HFF-Myc (cell line): Measurements from ENCODE around the gene CLEC3B.

Experiments
- DNase-seq: peaks from one replicate; pipeline ENCODE4 v3.0.0-alpha.2; 2011; ENCODE audit warnings: low read depth; ENCODE audit errors: extremely low read depth
- H3K4me3 ChIP-seq: replicated peaks from 2 replicates; pipeline ENCODE4 v1.5.1; 2011; ENCODE audit warnings: low read depth, mild to moderate bottlenecking, control low read depth, low read length
- TF ChIP-seq, protein P1 (sequence below): IDR thresholded peaks from 2 replicates; pipeline ENCODE4 v1.5.1; 2012; ENCODE audit warnings: mild to moderate bottlenecking, low read depth, low read length, control low read depth; ENCODE audit errors: missing control alignments

The CLEC3B gene

DNA sequence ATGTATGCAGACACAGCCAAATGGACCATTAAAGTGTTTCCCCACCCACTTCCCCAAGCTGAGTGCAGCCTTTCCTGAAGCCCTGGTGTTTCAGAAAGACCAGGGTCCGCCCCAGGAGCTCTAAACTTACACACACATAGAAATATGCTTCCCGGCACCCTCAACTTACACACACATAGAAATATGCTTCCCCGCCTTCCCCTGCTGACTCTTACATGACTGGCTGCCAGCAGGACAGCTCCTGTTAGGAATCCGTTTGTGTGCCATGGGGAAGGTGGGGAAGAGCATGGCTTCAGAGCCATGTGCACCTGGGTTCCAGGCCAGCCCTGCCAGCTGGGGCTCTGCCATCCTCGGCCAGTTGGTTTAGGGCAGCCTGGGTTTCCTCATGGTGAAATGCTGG is 3.6 kb downstream of the CLEC3B start:
- H3K4me3 ChIP-seq, result no peak overlapping the region
- TF ChIP-seq, protein P1, sequence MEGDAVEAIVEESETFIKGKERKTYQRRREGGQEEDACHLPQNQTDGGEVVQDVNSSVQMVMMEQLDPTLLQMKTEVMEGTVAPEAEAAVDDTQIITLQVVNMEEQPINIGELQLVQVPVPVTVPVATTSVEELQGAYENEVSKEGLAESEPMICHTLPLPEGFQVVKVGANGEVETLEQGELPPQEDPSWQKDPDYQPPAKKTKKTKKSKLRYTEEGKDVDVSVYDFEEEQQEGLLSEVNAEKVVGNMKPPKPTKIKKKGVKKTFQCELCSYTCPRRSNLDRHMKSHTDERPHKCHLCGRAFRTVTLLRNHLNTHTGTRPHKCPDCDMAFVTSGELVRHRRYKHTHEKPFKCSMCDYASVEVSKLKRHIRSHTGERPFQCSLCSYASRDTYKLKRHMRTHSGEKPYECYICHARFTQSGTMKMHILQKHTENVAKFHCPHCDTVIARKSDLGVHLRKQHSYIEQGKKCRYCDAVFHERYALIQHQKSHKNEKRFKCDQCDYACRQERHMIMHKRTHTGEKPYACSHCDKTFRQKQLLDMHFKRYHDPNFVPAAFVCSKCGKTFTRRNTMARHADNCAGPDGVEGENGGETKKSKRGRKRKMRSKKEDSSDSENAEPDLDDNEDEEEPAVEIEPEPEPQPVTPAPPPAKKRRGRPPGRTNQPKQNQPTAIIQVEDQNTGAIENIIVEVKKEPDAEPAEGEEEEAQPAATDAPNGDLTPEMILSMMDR, result no peak
- DNase-seq, result no peak

DNA sequence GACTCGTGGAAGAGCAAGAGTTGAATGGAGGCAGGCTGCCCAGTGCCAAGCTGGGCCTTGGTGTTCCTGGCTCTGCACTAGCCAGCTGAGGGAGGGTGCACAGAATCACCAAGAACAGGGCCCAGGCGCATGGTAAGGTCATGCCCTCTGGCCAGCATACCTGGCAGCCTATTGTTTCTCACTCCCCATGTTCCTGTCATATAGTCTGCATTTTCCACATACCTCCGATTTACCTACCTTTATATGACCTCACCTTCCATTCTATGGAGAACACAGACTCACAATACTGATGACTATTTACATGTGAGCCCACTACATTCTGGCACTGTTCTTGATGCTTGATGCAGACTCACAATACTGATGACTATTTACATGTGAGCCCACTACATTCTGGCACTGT is 5.4 kb downstream of the CLEC3B start:
- TF ChIP-seq, protein P1, result no peak
- no peak overlapping the region for H3K4me3 ChIP-seq
- no peak for DNase-seq

DNA sequence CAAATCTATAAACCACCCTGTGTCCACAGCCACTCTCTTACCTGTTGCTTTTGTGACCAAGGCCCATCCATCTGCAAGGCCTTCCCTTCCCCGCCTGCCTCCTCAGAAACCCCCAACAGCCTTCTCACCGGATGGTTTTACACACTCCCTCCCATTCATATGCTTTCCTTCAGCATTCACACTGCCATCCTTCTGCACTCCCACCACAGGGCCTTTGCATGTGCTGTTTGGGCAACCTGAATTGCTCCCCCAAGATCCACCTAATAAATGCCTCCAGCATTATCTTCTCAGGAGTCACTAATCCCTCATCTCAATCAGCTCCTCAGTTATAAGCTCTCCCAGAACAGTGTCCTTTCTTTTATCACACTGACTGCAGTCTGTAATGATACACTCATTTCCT is 6.0 kb downstream of the CLEC3B start:
- TF ChIP-seq, protein P1, result no peak
- no peak overlapping the region for H3K4me3 ChIP-seq

DNA sequence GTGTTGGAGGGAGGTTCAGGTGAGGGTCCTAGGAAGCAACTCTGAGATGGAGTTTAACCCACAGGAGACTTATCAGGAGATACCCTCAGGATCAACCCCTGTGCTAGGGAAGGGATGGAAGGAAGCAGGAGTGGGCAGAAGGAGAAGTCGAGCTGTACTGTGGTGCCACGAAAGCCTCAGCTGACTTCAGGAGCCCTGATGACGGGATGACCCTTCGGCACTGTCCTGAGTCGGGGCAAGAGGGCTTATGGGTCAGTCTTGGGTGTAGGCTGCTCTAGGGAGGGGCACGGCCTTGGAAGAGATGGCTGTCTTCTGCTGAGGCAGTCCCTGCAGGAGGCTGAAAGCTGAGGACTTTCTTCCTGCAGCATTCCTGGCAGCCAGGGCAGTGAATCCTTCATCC is 7.7 kb downstream of the CLEC3B start:
- H3K4me3 ChIP-seq, result no peak overlapping the region

More for the DNA sequence above, 6.0 kb downstream of the CLEC3B start:
- no peak for DNase-seq

DNA sequence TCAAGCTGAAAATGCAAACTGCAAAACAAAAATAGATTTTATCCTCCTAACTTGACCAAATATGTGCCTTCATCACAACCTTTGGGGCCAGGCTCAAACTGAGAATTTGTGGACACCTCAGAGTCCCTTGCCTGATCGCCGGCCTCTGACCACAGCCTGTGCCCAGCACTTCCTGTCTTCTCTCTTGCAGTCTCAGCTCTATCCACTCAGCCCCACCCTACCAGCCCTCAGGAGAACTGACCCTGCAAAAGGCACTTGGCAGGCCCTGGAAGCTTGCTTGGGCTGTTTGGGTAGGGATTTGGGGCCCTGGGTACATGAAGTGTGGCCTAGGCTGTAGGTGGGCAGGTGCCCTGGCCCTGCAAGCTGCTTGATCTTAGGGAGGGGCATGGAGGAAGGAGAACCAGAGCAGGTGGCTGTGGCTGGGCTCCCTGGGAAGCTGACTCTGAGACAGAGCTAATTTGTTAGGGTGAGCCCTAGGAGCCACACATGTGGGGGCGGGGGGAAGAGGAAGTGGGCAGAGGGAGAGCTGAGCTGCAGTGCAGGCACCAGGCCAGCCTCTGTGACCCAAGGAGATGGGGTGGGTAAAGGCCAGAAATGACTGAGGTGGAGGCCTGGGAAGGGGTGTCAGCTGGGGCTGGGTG is 8.6 kb downstream of the CLEC3B start:
- DNase-seq, result no peak
- no peak overlapping the region for H3K4me3 ChIP-seq
- TF ChIP-seq, protein P1, result no peak

More for the DNA sequence above, 7.7 kb downstream of the CLEC3B start:
- DNase-seq, result no peak
- TF ChIP-seq, protein P1, result no peak

DNA sequence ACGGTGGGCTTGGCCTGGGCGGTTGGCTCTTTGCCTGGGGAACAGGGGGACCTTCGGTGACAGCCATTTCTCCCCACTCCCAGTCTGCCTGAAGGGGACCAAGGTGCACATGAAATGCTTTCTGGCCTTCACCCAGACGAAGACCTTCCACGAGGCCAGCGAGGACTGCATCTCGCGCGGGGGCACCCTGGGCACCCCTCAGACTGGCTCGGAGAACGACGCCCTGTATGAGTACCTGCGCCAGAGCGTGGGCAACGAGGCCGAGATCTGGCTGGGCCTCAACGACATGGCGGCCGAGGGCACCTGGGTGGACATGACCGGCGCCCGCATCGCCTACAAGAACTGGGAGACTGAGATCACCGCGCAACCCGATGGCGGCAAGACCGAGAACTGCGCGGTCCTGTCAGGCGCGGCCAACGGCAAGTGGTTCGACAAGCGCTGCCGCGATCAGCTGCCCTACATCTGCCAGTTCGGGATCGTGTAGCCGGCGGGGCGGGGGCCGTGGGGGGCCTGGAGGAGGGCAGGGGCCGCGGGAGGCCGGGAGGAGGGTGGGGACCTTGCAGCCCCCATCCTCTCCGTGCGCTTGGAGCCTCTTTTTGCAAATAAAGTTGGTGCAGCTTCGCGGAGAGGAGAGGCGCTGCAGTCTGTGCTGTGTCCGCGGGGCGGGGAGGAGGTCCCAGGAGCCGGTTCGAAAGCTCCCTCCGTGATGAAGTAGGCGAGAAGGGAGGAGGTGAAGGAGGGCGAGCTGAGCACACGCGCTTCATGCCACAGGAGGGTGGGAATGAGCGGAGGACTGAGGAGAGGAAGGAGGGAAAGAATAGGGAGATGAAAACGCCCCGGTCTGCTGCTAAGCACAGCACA is 9.6 kb downstream of the CLEC3B start:
- DNase-seq, result no peak
- H3K4me3 ChIP-seq, result peak overlapping the region; percentile 11; the same call in 1 of the 2 replicates
- TF ChIP-seq, protein P1, result no peak
